ENCODE data around the gene ZNF579.

- TF ChIP-seq MAX (IDR thresholded peaks at IDR 0.05) (no peak), HMGXB3 (CRISPR knock-in tag; IDR thresholded peaks at IDR 0.05; ENCODE audit: borderline replicate concordance) (no peak), TCF7L2 (IDR thresholded peaks at IDR 0.05; ENCODE audit: low read depth, low read length) (no peak)
- TF ChIP-seq, protein P1, sequence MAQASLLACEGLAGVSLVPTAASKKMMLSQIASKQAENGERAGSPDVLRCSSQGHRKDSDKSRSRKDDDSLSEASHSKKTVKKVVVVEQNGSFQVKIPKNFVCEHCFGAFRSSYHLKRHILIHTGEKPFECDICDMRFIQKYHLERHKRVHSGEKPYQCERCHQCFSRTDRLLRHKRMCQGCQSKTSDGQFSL (CRISPR knock-in tag; IDR thresholded peaks at IDR 0.05), result no peak
- TF ChIP-seq, protein P2, sequence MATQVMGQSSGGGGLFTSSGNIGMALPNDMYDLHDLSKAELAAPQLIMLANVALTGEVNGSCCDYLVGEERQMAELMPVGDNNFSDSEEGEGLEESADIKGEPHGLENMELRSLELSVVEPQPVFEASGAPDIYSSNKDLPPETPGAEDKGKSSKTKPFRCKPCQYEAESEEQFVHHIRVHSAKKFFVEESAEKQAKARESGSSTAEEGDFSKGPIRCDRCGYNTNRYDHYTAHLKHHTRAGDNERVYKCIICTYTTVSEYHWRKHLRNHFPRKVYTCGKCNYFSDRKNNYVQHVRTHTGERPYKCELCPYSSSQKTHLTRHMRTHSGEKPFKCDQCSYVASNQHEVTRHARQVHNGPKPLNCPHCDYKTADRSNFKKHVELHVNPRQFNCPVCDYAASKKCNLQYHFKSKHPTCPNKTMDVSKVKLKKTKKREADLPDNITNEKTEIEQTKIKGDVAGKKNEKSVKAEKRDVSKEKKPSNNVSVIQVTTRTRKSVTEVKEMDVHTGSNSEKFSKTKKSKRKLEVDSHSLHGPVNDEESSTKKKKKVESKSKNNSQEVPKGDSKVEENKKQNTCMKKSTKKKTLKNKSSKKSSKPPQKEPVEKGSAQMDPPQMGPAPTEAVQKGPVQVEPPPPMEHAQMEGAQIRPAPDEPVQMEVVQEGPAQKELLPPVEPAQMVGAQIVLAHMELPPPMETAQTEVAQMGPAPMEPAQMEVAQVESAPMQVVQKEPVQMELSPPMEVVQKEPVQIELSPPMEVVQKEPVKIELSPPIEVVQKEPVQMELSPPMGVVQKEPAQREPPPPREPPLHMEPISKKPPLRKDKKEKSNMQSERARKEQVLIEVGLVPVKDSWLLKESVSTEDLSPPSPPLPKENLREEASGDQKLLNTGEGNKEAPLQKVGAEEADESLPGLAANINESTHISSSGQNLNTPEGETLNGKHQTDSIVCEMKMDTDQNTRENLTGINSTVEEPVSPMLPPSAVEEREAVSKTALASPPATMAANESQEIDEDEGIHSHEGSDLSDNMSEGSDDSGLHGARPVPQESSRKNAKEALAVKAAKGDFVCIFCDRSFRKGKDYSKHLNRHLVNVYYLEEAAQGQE (IDR thresholded peaks at IDR 0.05; ENCODE audit: borderline replicate concordance in 1 of 2, low read depth in 1 of 2, low read length in 2 of 2), result no peak
- TF ChIP-seq, protein P3, sequence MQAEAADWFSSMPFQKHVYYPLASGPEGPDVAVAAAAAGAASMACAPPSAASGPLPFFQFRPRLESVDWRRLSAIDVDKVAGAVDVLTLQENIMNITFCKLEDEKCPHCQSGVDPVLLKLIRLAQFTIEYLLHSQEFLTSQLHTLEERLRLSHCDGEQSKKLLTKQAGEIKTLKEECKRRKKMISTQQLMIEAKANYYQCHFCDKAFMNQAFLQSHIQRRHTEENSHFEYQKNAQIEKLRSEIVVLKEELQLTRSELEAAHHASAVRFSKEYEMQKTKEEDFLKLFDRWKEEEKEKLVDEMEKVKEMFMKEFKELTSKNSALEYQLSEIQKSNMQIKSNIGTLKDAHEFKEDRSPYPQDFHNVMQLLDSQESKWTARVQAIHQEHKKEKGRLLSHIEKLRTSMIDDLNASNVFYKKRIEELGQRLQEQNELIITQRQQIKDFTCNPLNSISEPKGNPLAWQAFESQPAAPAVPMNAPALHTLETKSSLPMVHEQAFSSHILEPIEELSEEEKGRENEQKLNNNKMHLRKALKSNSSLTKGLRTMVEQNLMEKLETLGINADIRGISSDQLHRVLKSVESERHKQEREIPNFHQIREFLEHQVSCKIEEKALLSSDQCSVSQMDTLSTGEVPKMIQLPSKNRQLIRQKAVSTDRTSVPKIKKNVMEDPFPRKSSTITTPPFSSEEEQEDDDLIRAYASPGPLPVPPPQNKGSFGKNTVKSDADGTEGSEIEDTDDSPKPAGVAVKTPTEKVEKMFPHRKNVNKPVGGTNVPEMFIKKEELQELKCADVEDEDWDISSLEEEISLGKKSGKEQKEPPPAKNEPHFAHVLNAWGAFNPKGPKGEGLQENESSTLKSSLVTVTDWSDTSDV (CRISPR knock-in tag; IDR thresholded peaks at IDR 0.05), result no peak
Measured at GRCh38 chr19:55613396-55613795, 32.7 kb upstream of the ZNF579 start.
